ENCODE results near the gene HOXA6.

Gene HOXA6

DNA sequence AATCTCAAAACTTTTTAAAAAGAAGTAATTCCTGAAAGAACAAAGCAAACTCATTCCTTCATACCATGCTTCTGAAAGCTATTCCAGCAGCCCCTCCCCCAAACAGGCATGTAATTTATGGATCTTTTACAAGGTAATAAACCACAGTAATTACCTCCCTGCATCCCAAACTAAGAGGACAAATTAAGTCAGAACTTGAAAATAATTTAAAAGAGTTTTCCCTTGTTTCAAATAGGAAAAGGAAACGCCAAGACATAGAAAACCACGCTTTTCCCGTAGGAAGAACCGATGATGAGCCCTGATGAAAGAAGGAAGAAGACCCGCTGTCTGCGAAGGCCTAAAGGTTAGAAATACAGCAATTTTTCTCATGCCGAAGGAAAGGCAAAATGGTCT is 25.9 kb downstream of the HOXA6 start:
- no peak for DNase-seq

DNA sequence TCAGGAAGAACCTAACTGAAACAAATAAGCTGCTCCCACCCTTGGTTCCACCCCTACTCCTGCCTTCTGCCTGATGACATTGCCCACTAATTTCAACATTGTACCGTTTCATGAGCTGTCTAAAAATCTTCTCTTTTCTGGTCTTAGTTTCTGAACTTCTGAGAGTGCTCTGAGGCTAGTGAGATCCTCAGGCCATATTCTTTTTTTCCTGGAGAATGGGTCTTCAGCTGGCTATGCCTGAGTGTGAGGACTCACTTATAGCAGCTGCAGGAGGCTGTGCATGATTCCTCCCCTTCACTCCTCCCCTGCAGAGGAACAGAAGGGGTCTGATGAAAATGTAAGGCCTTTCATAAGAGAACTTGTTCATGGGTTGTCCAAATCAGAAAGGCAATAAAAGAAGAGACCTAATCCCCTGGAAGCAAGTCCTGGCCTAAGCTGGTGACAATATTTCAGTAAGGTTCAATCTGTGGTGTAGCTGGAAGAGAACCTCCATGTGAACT is 28.1 kb downstream of the HOXA6 start:
- no peak for DNase-seq

DNA sequence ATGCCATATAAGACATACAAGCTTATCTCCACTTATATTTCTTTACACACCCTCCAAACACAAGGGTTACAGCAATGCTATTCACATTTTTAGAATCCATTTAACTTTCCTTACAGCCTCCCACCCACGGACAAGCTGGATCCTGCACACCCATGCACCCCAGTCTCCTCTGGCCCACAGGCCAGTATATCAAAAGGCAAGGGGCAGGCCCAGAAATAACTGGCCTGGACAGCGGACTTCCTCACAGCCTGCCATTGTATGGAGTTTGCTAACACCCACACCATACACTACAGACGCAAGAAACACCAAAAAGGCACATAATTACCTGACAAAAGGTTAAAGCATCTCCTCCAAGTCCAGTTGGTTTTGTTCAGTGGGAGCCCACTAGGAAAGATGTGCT is 29.0 kb downstream of the HOXA6 start:
- DNase-seq = no peak

- no peak for DNase-seq
These were observed 29.6 kb downstream of the HOXA6 start for GRCh38 chr7:27117887-27118491.

DNA sequence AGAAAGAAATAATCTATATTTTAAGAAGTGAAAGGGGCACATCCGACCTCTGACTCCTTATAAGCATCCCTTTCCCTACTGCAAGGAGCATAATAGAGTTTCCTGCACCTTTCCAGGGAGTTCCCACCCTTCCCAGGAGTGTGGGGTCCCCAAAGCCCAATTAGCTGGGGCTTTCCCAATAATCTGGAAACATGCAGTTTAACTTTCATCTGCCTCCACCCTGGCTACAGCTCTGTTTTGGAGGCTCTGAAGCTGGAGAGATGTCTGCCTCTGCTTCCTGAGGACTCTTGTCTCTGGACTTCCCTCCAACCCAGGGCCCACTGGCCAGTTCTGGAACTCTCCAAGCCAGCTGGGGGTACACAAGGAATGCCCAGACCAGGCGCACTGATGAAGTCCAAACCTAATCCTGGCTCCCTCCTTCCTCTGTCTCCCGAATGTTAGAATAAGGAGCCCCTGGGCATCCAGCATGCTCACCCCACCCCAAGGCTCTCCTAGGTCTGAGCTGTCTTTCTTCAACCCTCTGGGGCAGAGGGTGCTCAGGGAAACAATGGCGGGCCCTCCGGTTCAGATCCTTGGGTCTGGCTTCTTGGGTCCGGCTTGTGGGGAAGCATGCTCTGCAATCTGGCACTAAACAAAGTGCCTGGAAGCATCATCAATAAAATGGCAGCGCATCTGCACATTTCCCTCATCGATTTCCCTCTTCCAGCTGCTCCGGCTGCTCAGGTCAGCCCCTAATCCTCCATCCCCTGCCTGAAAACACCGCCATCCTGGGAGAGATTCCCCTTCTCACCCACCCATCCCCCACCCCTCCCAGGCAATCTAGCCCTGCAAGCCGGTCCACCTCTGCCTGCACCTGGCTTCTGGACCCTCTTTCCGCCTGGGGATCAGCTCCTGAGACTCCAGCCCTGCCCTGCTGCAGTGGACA is 30.4 kb downstream of the HOXA6 start:
- no peak for DNase-seq

DNA sequence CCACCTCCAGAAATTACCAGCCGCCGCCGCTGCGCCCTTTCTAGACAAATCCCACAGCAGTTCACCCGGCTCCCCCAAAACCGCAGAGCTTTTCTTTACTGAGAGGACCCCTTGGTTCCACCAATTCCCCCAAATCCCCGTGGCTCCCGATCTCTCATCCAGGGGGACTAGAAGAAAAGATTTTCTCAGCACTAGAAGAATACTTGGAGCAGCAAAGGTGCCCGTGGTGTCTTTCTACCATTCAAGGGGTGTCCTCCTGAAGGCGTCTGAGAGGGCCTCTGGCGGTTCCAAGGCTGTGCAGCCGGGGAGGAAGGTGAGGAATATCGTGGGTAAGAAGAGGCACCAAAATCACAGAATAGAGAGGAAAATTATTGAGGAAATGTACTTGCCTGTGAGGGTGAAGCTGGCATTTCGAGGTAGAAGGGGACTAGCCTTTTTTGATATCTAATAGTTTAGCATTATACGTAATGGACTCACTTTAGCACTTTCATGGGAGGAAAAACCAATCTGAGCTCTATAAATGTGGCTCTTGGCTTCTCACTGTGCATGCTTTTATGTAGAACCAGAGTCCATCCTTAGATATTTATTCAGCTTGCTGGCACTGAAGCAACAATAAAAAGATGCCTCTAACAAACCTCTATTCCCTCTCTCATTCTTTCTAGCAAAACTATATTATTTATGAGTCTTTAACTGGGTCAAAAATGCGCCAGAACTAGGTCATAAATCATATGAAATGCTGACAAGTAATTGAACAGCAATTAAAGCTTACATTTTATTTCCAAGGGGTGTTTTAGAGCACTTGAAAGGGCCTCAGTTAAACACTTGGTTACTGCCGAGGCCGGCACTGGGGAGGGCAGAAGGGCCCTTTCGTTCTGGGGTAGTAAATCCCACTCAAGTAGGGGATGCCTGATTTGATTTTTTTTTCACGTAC is 31.3 kb downstream of the HOXA6 start:
- DNase-seq = no peak

- DNase-seq = no peak
These were observed 32.1 kb downstream of the HOXA6 start for GRCh38 chr7:27115221-27116026.

DNA sequence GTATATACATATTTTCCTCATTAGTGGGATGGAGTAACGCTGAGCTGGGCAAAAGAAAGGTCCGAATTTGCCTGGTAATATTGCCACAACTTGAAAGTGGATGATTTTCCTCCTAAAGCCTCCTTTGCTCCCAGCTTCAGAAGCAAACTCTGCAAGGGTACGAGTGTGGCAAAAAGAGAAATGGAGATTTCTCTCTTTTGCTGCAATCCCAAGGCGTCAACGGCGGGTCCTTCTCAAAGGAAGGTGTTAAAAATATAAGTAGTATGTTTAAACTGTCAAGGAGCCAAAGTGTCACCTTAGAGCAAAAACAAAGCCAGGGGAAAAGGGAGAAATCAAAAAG is 32.7 kb downstream of the HOXA6 start:
- DNase-seq = no peak

GRCh38 chr7:27113991-27114769 is 33.4 kb downstream of the HOXA6 start:
- no peak for DNase-seq

GRCh38 chr7:27112955-27113949 is 34.3 kb downstream of the HOXA6 start:
- DNase-seq = no peak

GRCh38 chr7:27112361-27112760 is 35.2 kb downstream of the HOXA6 start:
- no peak for DNase-seq

- no peak for DNase-seq
These were observed 35.8 kb downstream of the HOXA6 start for GRCh38 chr7:27111751-27112277.

DNA sequence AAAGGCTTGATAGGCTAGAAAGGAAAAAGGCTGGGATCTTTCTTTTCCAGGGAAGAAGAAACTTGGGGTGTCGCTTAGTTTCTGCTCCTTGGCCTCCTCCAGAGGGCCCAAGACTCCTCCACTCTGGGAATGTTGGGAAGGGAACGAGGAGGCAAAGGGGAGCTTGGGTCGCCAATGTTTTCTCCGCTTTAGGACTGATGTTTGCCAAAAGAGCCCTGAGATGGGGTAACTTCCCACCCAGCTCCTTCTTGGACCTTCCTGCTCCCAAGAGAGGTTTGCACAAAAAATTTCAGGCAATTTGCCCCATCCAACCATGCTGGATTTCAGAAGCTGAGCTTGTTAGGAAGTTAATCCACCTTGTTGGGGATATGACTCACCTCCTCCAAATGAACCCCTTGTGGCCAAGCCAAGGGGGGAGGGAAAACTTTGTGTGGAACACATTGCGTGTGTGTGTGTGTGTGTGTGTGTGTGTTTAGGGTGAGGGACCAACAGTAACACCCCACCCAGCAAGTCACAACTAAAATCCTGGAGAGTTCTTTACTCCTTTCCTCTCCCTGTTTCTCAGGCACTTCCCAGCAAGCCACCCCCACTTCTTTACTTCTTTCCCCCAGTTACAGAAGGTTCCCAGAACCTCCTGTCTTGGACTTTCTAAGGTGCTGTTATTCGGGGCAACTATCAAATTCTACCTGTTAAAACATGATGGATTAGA is 36.4 kb downstream of the HOXA6 start:
- DNase-seq = no peak

GRCh38 chr7:27110186-27111031 is 37.2 kb downstream of the HOXA6 start:
- DNase-seq = peak; percentile 9

GRCh38 chr7:27109466-27110185 is 37.9 kb downstream of the HOXA6 start:
- DNase-seq = no peak

- no peak for DNase-seq
These were observed 39.0 kb downstream of the HOXA6 start for GRCh38 chr7:27108390-27109127.

All from fibroblast of skin of scalp (primary cell).